Prostate gland (tissue), 2 donors: ENCODE measurements around the gene RFPL4A. TPM values are rescaled to one million over a fixed set of nuclear protein-coding genes. Genes with fewer than 3 reads are reported as not detected.

Source experiments
- DNase-seq: peaks from one replicate; pipeline ENCODE4 v3.0.0-alpha.2; 2019; ENCODE audit warnings: low spot score
- H3K27ac ChIP-seq, 2 donors: fragments of 200-600 bp; sonication (generic); 2 replicates each; pipeline ENCODE4 v1.5.1; 2017 to 2019
- H3K27me3 ChIP-seq: fragments of 200-600 bp; sonication (generic); replicated peaks from 2 replicates; pipeline ENCODE4 v1.5.1; 2019; ENCODE audit not compliant: insufficient read depth
- H3K36me3 ChIP-seq, 2 donors: fragments of 200-600 bp; sonication (generic); 1 replicate in 1 of 2; 2 replicates in 1 of 2; pipeline versions ENCODE4 v1.5.1 to v1.8.1; 2017 to 2019
- H3K4me1 ChIP-seq: fragments of 200-600 bp; sonication (generic); replicated peaks from 2 replicates; pipeline ENCODE4 v1.5.1; 2019
- H3K4me3 ChIP-seq, 2 donors: fragments of 200-600 bp; sonication (generic); 2 replicates each; pipeline ENCODE4 v1.5.1; 2017 to 2019
- H3K9me3 ChIP-seq: fragments of 200-600 bp; sonication (generic); 2 replicates; pipeline ENCODE4 v1.5.1; 2017
- CTCF ChIP-seq, 4 experiments: fragments of 200-600 bp in 2 of 4; fragments of 450-650 bp in 2 of 4; sonication (generic) in 2 of 4; IDR thresholded peaks; 1 replicate in 3 of 4; 2 replicates in 1 of 4; pipeline ENCODE4 v1.5.1; 2016 to 2019; ENCODE audit warnings: antibody characterized with exemption in 4 of 4, mild to moderate bottlenecking in 2 of 4, moderate library complexity in 2 of 4
- POLR2A ChIP-seq: fragments of 450-650 bp; IDR thresholded peaks from one replicate; pipeline ENCODE4 v1.6.1; 2016; ENCODE audit warnings: antibody characterized with exemption, mild to moderate bottlenecking
- POLR2AphosphoS5 ChIP-seq: sonication (generic); formaldehyde crosslinking; IDR thresholded peaks from one replicate; pipeline ENCODE4 v1.6.1; 2017; ENCODE audit warnings: antibody characterized with exemption
- WGBS: methylation state at CpG from one replicate; pipeline ENCODE4 v1.1.5; 2018; 5-methylcytosine and 5-hydroxymethylcytosine counted together
- intact Hi-C: fragments of 100-400 bp; cut with DNase I; formaldehyde crosslinking; loops from one replicate; pipeline ENCODE4 v1.14.2; 2022
- total RNA-seq, 2 donors: library from RNA; depleted of rRNA; stranded (reverse); fragments of >200 nt; gene quantifications; one replicate each; pipeline ENCODE4 v1.1.0, GENCODE V29; 2016

RFPL4A gene
- total RNA-seq, 2 donors from 2014 or later = 0.80 TPM; not detected in 1

- Histone ChIP-seq H3K9me3 (no peaks in the 10 kb centered on the region), H3K27ac (no peak overlapping the region), H3K4me3 (no peak overlapping the region), H3K27me3 (no peaks in the 10 kb centered on the region), H3K4me1 (no peaks in the 10 kb centered on the region), H3K36me3 (no peaks in the 10 kb centered on the region)
- WGBS = 31% methylated on average over 20 of the region's 20 CpGs
- peak; percentile 25 for DNase-seq
- TF ChIP-seq POLR2A (no peak), POLR2AphosphoS5 (no peak), CTCF (IDR thresholded peaks at IDR 0.05) (peak in 3 of 4 experiments; percentile 14 to 36 (median 24))
- intact Hi-C loops = no loop called here
Observed at GRCh38 chr19:55809381-55810058, 50.6 kb downstream of the RFPL4A start.

- WGBS = 82% methylated on average over 3 of the region's 3 CpGs
- TF ChIP-seq CTCF (IDR thresholded peaks at IDR 0.05) (no peak), POLR2A (no peak), POLR2AphosphoS5 (no peak)
- Histone ChIP-seq H3K4me1 (no peaks in the 10 kb centered on the region), H3K9me3 (no peaks in the 10 kb centered on the region), H3K4me3 (no peak overlapping the region), H3K27me3 (no peaks in the 10 kb centered on the region), H3K36me3 (no peaks in the 10 kb centered on the region), H3K27ac (no peak overlapping the region)
- intact Hi-C loops = no loop called here
- DNase-seq = no peak
Observed at GRCh38 chr19:55811340-55811739, 52.4 kb downstream of the RFPL4A start.

- Histone ChIP-seq H3K4me1 (no peaks in the 10 kb centered on the region), H3K36me3 (no peaks in the 10 kb centered on the region), H3K27me3 (no peaks in the 10 kb centered on the region), H3K4me3 (no peak overlapping the region), H3K9me3 (no peaks in the 10 kb centered on the region), H3K27ac (no peak overlapping the region)
- no peak for TF ChIP-seq CTCF (IDR thresholded peaks at IDR 0.05)
- no peak for TF ChIP-seq POLR2A
- DNase-seq = no peak
- WGBS = 55% methylated on average over 7 of the region's 7 CpGs
- intact Hi-C loops = no loop called here
Observed at GRCh38 chr19:55812449-55812848, 53.6 kb downstream of the RFPL4A start.

Other genes with a start within 250 kb of the RFPL4A start
- not detected for gene SBK2, start 222.0 kb upstream of the RFPL4A start, total RNA-seq
- gene SBK3, start 213.6 kb upstream of the RFPL4A start, total RNA-seq = under 1 TPM; 0.23 to 0.74 TPM
- gene ZNF579, start 178.2 kb upstream of the RFPL4A start, total RNA-seq = 10 to 100 TPM in 1 of 2 donors, 1 to 10 TPM in 1; 8.7 to 10.8 TPM
- 10 to 100 TPM; 14.8 to 16.4 TPM for gene FIZ1, start 159.6 kb upstream of the RFPL4A start, total RNA-seq
- gene ZNF524, start 158.8 kb upstream of the RFPL4A start, total RNA-seq = 10 to 100 TPM; 30.2 to 54.8 TPM
- gene ZNF865, start 153.4 kb upstream of the RFPL4A start, total RNA-seq = 10 to 100 TPM; 18.4 to 21.0 TPM
- gene ZNF784, start 134.5 kb upstream of the RFPL4A start, total RNA-seq = 10 to 100 TPM in 1 of 2 donors, 1 to 10 TPM in 1; 8.9 to 17.2 TPM
- gene ZNF580, start 118.1 kb upstream of the RFPL4A start, total RNA-seq = 10 to 100 TPM; 49.7 to 70.5 TPM
- 10 to 100 TPM; 19.7 to 20.6 TPM for gene ZNF581, start 115.4 kb upstream of the RFPL4A start, total RNA-seq
- 10 to 100 TPM; 17.7 to 70.2 TPM for gene CCDC106, start 110.9 kb upstream of the RFPL4A start, total RNA-seq
- gene U2AF2, start 104.1 kb upstream of the RFPL4A start, total RNA-seq = 100 to 1,000 TPM in 1 of 2 donors, 10 to 100 TPM in 1; 99.2 to 224 TPM
- gene EPN1, start 83.9 kb upstream of the RFPL4A start, total RNA-seq = 100 to 1,000 TPM; 160 to 345 TPM
- 1 to 10 TPM in 1 of 2 donors, not detected in 1; 4.0 TPM for gene NLRP9, start 20.7 kb upstream of the RFPL4A start, total RNA-seq
- gene RFPL4AL1, start 10.0 kb downstream of the RFPL4A start, total RNA-seq = not detected
- 1 to 10 TPM in 1 of 2 donors, not detected in 1; 1.5 TPM for gene NLRP11, start 72.9 kb downstream of the RFPL4A start, total RNA-seq
- 1 to 10 TPM in 1 of 2 donors, not detected in 1; 5.1 TPM for gene NLRP4, start 77.4 kb downstream of the RFPL4A start, total RNA-seq
- not detected for gene NLRP13, start 173.2 kb downstream of the RFPL4A start, total RNA-seq
- under 1 TPM; 0.05 to 0.51 TPM for gene NLRP8, start 188.7 kb downstream of the RFPL4A start, total RNA-seq
- under 1 TPM in 1 of 2 donors, not detected in 1; 0.34 TPM for gene NLRP5, start 227.7 kb downstream of the RFPL4A start, total RNA-seq